Neural crest cell (in vitro differentiated cells): ENCODE results near the gene ALKBH2. TPM values are rescaled to one million over a fixed set of nuclear protein-coding genes. Genes with fewer than 3 reads are reported as not detected.

Experiments used
- DNase-seq: peaks from one replicate; pipeline ENCODE4 v3.0.0; 2021; ENCODE audit warnings: low read depth, mixed read lengths, low spot score
- H3K27ac Mint-ChIP-seq: one replicate; pipeline ENCODE4 v1.8.0; 2021; ENCODE audit warnings: mild to moderate bottlenecking, mixed read lengths; ENCODE audit not compliant: unreplicated experiment
- H3K27me3 Mint-ChIP-seq: 2 replicates; pipeline ENCODE4 v1.8.0; 2021; ENCODE audit warnings: low read depth, mild to moderate bottlenecking, mixed read lengths
- H3K36me3 Mint-ChIP-seq: 2 replicates; pipeline ENCODE4 v1.8.0; 2021; ENCODE audit warnings: low read depth, mild to moderate bottlenecking, mixed read lengths
- H3K4me1 Mint-ChIP-seq: 2 replicates; pipeline ENCODE4 v1.8.0; 2021; ENCODE audit warnings: mixed read lengths
- H3K4me3 Mint-ChIP-seq: one replicate; pipeline ENCODE4 v1.8.0; 2021; ENCODE audit warnings: mild to moderate bottlenecking, mixed read lengths
- H3K9me3 Mint-ChIP-seq: 2 replicates; pipeline ENCODE4 v1.8.0; 2021; ENCODE audit warnings: mixed read lengths
- total RNA-seq: library from RNA; stranded (reverse); gene quantifications from 2 replicates; pipeline ENCODE4 v1.2.1, GENCODE V29; 2021
- TF ChIP-seq, protein P1 (sequence below): fragments of 200-600 bp; sonication (generic); conservative IDR thresholded peaks from 2 replicates; pipeline ENCODE4 v1.5.0; 2021; ENCODE audit warnings: antibody characterized with exemption, mild to moderate bottlenecking

ALKBH2 gene
- total RNA-seq, 1 donor from 2014 or later, result 33.1 TPM

GRCh38 chr12:109125791-109126190, 32.5 kb upstream of the ALKBH2 start:
- DNase-seq, result no peak
- H3K27me3 Mint-ChIP-seq, result no peaks in the 10 kb centered on the region
- TF ChIP-seq, protein P1, sequence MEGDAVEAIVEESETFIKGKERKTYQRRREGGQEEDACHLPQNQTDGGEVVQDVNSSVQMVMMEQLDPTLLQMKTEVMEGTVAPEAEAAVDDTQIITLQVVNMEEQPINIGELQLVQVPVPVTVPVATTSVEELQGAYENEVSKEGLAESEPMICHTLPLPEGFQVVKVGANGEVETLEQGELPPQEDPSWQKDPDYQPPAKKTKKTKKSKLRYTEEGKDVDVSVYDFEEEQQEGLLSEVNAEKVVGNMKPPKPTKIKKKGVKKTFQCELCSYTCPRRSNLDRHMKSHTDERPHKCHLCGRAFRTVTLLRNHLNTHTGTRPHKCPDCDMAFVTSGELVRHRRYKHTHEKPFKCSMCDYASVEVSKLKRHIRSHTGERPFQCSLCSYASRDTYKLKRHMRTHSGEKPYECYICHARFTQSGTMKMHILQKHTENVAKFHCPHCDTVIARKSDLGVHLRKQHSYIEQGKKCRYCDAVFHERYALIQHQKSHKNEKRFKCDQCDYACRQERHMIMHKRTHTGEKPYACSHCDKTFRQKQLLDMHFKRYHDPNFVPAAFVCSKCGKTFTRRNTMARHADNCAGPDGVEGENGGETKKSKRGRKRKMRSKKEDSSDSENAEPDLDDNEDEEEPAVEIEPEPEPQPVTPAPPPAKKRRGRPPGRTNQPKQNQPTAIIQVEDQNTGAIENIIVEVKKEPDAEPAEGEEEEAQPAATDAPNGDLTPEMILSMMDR, result no peak
- H3K36me3 Mint-ChIP-seq, result no peaks in the 10 kb centered on the region
- no peaks in the 10 kb centered on the region for H3K4me1 Mint-ChIP-seq
- no peak overlapping the region for H3K27ac Mint-ChIP-seq
- no peak overlapping the region for H3K4me3 Mint-ChIP-seq
- H3K9me3 Mint-ChIP-seq, result no peaks in the 10 kb centered on the region

DNA sequence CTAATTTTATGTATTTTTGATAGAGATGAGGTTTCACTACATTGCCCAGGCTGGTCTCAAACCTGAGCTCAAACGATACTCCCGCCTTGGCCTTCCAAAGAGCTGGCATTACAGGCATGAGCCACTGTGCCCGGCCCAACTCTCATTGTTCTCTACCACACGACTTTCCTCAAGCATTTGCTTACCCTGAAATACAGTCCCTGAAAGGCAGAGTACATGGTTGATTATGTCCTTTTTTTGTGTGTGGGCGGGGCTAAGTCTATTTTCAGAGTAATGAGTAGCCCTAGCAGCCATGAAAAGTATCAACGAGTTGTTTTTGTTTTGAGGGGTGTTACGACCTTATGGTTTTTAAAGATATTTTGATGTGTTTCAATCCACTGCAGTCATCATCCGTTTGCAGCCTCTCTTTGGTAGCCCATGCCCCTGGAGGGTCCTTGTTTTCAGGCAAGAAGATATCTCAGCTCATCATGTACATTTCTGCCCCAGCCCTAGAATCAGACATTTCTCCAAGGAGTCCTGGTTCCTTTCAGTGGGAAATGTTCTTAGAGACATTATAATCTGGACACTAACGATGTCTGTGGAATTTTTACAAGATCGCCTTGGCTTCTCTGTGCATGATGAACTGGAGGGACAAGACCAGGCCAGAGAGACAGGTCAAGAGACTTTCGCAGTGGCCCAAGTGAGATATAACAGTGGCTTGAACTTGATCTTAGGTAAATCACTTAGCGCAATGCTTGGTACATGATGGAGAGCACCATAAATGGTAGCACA, 31.8 kb upstream of the ALKBH2 start:
- DNase-seq, result no peak
- TF ChIP-seq, protein P1, result no peak
- H3K27ac Mint-ChIP-seq, result peak overlapping the region; percentile 78
- H3K4me1 Mint-ChIP-seq, result no peaks in the 10 kb centered on the region
- no peak overlapping the region for H3K4me3 Mint-ChIP-seq
- no peaks in the 10 kb centered on the region for H3K36me3 Mint-ChIP-seq
- no peaks in the 10 kb centered on the region for H3K9me3 Mint-ChIP-seq
- no peaks in the 10 kb centered on the region for H3K27me3 Mint-ChIP-seq

DNA sequence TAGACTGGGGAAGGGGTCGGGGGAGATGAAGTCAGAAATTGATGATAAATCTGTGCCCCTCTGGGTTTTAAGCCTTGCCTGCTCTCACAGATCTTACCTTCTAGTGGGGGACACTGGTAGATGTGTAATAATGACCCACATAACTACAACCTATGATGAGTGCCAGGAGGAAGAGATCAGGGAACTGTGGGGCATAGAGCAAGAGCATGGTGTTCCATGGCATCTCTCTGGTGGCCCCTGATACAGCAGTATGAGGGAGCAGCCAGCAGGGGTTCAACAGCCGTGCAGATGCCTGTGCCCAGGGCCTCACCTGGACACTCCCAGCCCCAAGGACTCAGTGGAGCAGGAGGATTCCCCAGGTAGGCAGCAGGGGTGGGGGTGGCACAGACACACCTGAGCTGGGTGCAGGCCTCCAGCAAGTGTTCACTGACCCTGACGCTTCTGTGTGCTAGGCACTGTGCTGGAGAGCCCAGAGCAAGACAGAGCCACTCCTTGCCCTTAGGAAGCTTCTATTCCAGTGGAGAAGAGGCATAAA, 28.1 kb upstream of the ALKBH2 start:
- Mint-ChIP-seq H3K36me3 (no peaks in the 10 kb centered on the region), H3K27ac (no peak overlapping the region), H3K4me1 (no peaks in the 10 kb centered on the region), H3K4me3 (no peak overlapping the region), H3K9me3 (no peaks in the 10 kb centered on the region), H3K27me3 (no peaks in the 10 kb centered on the region)
- TF ChIP-seq, protein P1, result no peak
- DNase-seq, result no peak

- no peak for DNase-seq
- Mint-ChIP-seq H3K36me3 (no peaks in the 10 kb centered on the region), H3K27ac (no peak overlapping the region), H3K4me3 (no peak overlapping the region), H3K4me1 (peaks cover 6% of the 10 kb centered on the region), H3K27me3 (no peaks in the 10 kb centered on the region), H3K9me3 (no peaks in the 10 kb centered on the region)
- TF ChIP-seq, protein P1, result no peak
Measured at GRCh38 chr12:109120557-109120956, 27.3 kb upstream of the ALKBH2 start.

DNA sequence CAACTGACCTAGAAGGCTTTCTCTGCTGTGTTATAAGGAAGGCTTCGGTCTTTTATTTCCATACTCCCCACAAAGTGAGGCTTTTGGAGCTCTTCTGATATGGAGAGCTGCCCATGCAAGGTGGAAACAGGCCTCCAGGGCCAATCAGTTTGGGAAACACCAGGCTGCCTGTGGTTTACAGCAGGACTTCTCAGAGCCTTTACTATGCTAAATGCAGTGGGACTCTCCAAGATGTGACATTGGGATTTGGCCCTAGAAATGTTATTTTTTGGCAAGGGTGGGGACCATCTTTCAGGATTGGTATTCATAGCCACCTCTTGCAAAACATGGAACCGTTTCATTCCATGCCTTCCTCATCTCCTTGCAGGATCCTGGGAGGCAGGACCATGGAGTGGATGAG, 26.8 kb upstream of the ALKBH2 start:
- no peaks in the 10 kb centered on the region for H3K9me3 Mint-ChIP-seq
- no peaks in the 10 kb centered on the region for H3K27me3 Mint-ChIP-seq
- H3K4me3 Mint-ChIP-seq, result no peak overlapping the region
- H3K36me3 Mint-ChIP-seq, result no peaks in the 10 kb centered on the region
- no peak for DNase-seq
- TF ChIP-seq, protein P1, result no peak
- H3K27ac Mint-ChIP-seq, result no peak overlapping the region
- H3K4me1 Mint-ChIP-seq, result peaks cover 10% of the 10 kb centered on the region
